HepG2 (cell line): ENCODE data around the gene ZC3H18. TPM values are rescaled to one million over a fixed set of nuclear protein-coding genes. Genes with fewer than 3 reads are reported as not detected.
A peak's percentile ranks its signal among the peaks of the same experiment; 100 is the strongest.

Experiments used
- DDIT3 ChIP-seq: sonication (generic); formaldehyde crosslinking; IDR thresholded peaks from 2 replicates; pipeline ENCODE4 v1.4.0; 2020; ENCODE audit warnings: mild to moderate bottlenecking, missing genetic modification reagents
- DMTF1 ChIP-seq: sonication (generic); formaldehyde crosslinking; IDR thresholded peaks from 2 replicates; pipeline ENCODE4 v1.4.0; 2020; ENCODE audit warnings: mild to moderate bottlenecking, missing genetic modification reagents
- EP300 ChIP-seq, 3 experiments: sonication (generic) in 1 of 3; formaldehyde crosslinking in 1 of 3; IDR thresholded peaks; 2 replicates each; pipeline versions ENCODE4 v1.5.1 to v1.6.1; 2011 to 2020; ENCODE audit warnings: low read depth in 2 of 3, low read length in 2 of 3, borderline replicate concordance in 1 of 3, improper control_type of control experiment in 1 of 3, mild to moderate bottlenecking in 1 of 3, missing genetic modification reagents in 1 of 3, moderate library complexity in 1 of 3
- HMGXB4 ChIP-seq, 2 experiments: sonication (generic) in 1 of 2; formaldehyde crosslinking in 1 of 2; IDR thresholded peaks; 2 replicates each; pipeline versions ENCODE4 v1.4.0 to v1.6.1; 2018 to 2020; ENCODE audit warnings: missing genetic modification reagents in 2 of 2, borderline replicate concordance in 1 of 2, low read depth in 1 of 2, mild to moderate bottlenecking in 1 of 2, missing biosample characterization in 1 of 2
- HOXA9 ChIP-seq: sonication (generic); formaldehyde crosslinking; IDR thresholded peaks from 2 replicates; pipeline ENCODE4 v1.8.1; 2022; ENCODE audit warnings: missing genetic modification reagents, mild to moderate bottlenecking, moderate library complexity, borderline replicate concordance
- MNT ChIP-seq: fragments of 450-650 bp; IDR thresholded peaks from 2 replicates; pipeline ENCODE4 v1.6.1; 2016
- SIX1 ChIP-seq: sonication (generic); formaldehyde crosslinking; IDR thresholded peaks from 2 replicates; pipeline ENCODE4 v1.4.0; 2020; ENCODE audit warnings: missing genetic modification reagents, borderline replicate concordance
- SNAPC2 ChIP-seq: sonication (generic); formaldehyde crosslinking; IDR thresholded peaks from 2 replicates; pipeline ENCODE4 v1.8.1; 2022; ENCODE audit warnings: mild to moderate bottlenecking, missing genetic modification reagents
- ZFP91 ChIP-seq: sonication (generic); formaldehyde crosslinking; IDR thresholded peaks from 2 replicates; pipeline ENCODE4 v1.9.0; 2022; ENCODE audit warnings: missing genetic modification reagents, mild to moderate bottlenecking, borderline replicate concordance
- ZNF138 ChIP-seq: sonication (generic); formaldehyde crosslinking; IDR thresholded peaks from 2 replicates; pipeline ENCODE4 v1.5.0; 2020; ENCODE audit warnings: mild to moderate bottlenecking, low read depth, missing genetic modification reagents
- ZNF446 ChIP-seq: sonication (generic); formaldehyde crosslinking; IDR thresholded peaks from 2 replicates; pipeline ENCODE4 v1.5.0; 2020; ENCODE audit warnings: mild to moderate bottlenecking, missing genetic modification reagents
- ZNF691 ChIP-seq: sonication (generic); formaldehyde crosslinking; IDR thresholded peaks from 2 replicates; pipeline ENCODE4 v1.4.0; 2020; ENCODE audit warnings: missing genetic modification reagents, low read depth, mild to moderate bottlenecking, borderline replicate concordance
- ZNF710 ChIP-seq: sonication (generic); formaldehyde crosslinking; IDR thresholded peaks from 2 replicates; pipeline ENCODE4 v1.5.0; 2020; ENCODE audit warnings: mild to moderate bottlenecking, missing genetic modification reagents, borderline replicate concordance
- polyA plus RNA-seq, 8 experiments: library from polyadenylated mRNA; depleted of rRNA in 3 of 8; stranded (reverse) in 7 of 8; unstranded in 1 of 8; fragments of >200 nt; fragmentation: Illumina TruSeq in 4 of 8; extraction: Trizol in 4 of 8; gene quantifications; 2 replicates each; pipeline versions ENCODE4 v1.2.1 to v1.2.3, GENCODE V29; 2011 to 2016; ENCODE audit warnings: low read depth in 4 of 8, missing spikeins in 1 of 8, mixed read lengths in 1 of 8; ENCODE audit not compliant: insufficient read depth in 1 of 8
- total RNA-seq, 5 experiments: library from RNA; depleted of rRNA; stranded (reverse); fragments of >200 nt; fragmentation: Illumina TruSeq; extraction: Trizol; gene quantifications; 2 replicates each; pipeline ENCODE4 v1.2.3, GENCODE V29; 2016; ENCODE audit warnings: low read depth in 1 of 5

Gene ZC3H18
- total and polyA plus RNA-seq, 2 of the 13 experiments (the other 11 are each of a cell fraction or from before 2014, with no cell fraction given): 11.2 to 27.4 TPM

- TF ChIP-seq HMGXB4 (CRISPR knock-in tag; IDR thresholded peaks at IDR 0.05; ENCODE audit: borderline replicate concordance in 1 of 2, low read depth in 1 of 2) (no peak), ZNF691 (CRISPR knock-in tag) (peak; percentile 48; the same call in 1 of the 2 replicates), ZNF138 (CRISPR knock-in tag) (no peak; the same call in 1 of the 2 replicates), DMTF1 (CRISPR knock-in tag) (no peak), SIX1 (no peak), ZFP91 (CRISPR knock-in tag) (no peak; the same call in 1 of the 2 replicates), EP300 (IDR thresholded peaks at IDR 0.05; ENCODE audit: low read depth in 2 of 2, low read length in 2 of 2) (peak in 1 of 2 experiments; percentile 53; a peak in 1 of 4 replicates), EP300 (CRISPR knock-in tag; IDR thresholded peaks at IDR 0.05; ENCODE audit: borderline replicate concordance) (peak; percentile 20; the same call in 1 of the 2 replicates), ZNF446 (no peak), ZNF710 (CRISPR knock-in tag) (peak; percentile 79; the same call in 1 of the 2 replicates), HOXA9 (CRISPR knock-in tag) (no peak), MNT (peak; percentile 60), SNAPC2 (no peak), DDIT3 (CRISPR knock-in tag) (no peak)
These were observed 48.2 kb downstream of the ZC3H18 start (continued) for GRCh38 chr16:88618182-88618955.
